OCI-M2 (cell line): ENCODE results near the gene TREH.
"Not testable (repeated sequence)": the region's sequence is repeated elsewhere in the genome, so short reads cannot be mapped to it uniquely, and the experiment has no call there.

ENCODE experiments used
- DNase-seq: peaks from one replicate; lab custom pipeline; 2025; ENCODE audit not compliant: unreplicated experiment; lab: John Stamatoyannopoulos, UW

TREH gene

DNA sequence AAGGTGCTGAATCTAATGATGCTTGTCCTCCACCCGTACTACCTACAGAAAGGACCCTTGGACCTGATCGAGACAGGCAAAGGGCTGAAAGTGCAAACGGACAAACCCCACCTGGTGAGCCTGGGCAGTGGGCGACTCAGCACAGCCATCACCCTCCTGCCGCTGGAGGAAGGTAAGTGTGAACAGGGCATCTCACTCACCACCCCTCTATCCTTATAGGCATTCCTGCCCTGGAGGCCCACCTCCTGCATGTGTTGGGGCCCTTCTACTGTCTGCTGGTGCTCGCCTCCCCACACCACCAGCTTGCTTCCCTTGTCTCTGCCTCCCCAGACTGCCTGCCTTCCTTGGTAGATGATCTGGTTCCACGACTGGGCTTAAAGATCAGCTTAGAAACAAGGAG is 64.9 kb downstream of the TREH start:
- DNase-seq: no peak

DNA sequence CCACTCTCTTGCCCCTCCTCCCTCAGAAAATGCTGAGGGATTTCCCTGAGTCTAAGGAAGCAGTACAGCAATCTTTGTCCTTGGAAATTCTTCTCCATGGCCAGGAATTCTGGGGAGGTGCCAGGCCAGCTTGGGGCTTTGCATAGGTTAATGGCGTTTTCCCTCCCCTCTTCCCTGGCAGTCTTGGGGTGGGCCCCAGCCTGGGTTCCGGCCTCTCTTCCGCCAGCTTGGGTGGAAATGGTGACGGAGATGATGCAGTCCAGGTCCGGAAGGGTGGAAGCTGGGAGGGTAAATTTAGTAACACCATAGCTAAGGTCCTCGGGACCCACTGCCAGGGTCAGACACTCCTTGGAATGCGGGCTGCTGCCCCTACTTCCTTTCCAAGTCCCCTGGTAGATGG is 67.1 kb downstream of the TREH start:
- DNase-seq: no peak

DNA sequence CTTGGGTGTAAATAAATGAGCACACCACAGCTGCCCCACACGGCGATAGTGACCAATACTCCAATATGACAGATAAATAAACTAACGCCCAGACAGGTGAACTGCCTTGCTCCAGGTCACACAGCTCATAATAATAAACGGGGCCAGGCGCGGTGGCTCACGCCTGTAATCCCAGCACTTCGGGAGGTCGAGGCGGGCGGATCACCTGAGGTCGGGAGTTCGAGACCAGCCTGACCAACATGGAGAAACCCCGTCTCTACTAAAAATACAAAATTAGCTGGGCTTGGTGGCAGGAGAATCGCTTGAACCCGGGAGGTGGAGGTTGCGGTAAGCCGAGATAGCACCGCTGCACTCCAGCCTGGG is 68.0 kb downstream of the TREH start:
- DNase-seq: not testable (repeated sequence)

DNA sequence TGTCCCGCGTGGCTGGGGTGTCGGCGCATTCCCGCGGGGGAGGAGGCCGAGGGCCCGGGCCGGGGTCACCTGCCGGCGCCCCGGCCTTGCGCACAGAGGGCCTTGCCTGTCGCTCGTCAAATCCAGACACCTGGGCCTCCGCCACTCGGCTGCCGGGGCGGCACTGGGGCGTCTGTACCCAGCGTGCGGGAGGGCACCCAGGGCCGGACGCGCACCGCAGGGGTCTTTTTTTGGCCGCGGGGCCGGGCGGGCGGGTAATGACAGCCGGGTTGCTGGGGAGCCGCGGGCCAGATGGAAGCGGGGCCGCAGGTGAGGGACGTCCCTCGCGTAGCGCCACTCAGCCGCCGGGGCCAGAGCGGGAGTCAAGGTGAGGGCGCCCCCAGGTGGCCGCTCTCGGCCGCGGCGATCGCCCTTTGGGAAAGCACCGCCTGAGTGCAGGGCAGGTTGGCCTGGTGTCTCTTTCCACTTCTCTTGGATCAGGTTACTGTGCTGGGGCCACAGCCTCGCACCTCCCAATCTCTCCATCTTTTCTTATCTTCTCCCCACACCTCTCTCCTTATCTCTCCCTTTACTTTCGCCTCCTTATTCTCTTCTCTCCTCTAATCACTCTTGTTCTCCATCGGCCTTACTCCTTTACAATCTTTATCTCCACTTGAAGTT is 68.5 kb downstream of the TREH start:
- peak; percentile 14 for DNase-seq

- DNase-seq: no peak
These were observed 69.2 kb downstream of the TREH start for GRCh38 chr11:118610225-118610772.

DNA sequence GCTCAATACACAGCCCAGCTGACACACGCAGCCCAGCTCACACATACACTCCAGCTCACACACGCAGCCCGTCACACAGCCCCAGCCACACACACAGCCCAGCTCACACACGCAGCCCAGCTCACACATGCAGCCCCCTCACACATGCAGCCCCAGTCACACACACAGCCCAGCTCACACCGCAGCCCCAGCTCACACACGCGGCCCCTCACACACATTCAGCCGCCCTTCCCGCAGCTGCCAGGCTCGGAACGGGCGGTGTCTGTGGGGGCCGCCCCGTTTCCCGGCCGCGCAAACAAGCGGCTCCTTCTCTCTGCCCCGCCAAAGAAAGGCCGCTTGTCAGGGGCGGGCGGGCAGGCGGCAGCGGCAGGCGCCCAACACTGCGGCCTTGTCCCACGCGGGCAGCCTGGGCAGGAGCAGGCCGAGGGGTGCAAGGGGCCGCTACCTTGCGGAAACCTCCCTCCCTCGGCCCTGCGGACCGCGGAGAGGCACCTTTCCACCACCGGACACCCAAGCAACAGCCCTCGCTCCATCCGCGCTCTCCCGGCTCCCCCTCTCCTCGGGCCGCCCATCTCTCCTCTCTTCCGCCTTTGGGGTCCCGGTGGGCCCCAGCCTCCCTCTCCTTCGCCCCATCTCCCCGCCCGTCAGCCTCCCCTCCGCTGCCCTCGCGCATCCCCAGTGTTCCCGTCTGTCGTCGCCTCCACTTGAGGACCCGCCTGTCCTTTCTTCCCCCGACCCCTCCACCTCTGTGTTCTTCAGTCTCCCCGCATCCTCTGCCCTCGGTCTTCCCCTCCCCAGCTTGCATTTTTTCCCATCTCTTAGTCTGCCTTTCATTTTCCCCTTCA is 69.8 kb downstream of the TREH start:
- DNase-seq: no peak

GRCh38 chr11:118608360-118609227 is 70.9 kb downstream of the TREH start:
- DNase-seq: no peak

DNA sequence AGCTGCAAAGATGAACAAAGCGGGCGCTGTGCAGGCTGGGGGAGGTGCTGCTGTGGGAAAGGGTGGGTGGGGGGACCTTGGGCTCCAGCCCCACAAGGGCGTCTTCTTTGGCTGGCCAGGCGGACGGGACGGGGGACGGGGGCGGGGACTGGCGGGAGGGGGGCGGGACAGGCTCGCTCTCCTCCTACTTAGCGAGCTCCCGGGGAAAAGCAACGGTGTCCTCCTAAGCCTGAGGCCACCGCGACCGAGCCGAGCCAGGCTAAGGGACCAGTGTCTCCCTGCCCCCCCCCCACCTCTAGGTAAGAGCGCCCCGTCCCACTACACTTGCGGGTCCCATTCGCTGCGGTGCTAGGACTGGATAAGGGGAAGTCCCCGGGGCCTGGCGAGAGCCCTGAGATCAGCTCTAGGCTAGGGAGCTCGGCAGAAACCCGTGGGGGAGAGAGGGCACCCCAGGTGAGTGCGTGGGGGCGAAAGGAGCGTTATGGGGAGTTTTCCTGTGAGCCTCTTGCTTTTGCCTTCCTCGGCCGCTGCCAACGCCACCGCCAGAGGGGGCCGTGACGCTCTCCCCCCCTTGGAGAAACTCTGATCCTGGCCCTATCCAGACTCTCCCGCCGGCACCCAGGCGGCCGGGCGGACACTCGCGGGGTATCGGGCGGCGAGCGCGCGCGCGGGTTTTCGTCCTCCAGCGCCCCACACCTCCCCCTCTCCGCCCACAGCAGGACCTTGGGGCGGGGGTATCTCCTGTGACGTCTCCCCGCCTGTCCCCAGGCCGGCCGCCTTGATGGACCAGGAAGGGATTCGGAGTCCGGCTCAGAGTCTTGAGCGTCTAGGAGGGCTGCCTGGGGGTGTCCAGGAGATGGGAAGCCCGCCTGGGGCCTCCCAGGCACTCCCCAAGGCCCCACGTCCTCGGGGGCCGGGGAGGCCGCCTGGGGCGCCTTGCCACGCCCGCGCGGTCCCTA is 71.8 kb downstream of the TREH start, which contains the start of gene PHLDB1:
PHLDB1 (plus strand) TSS at position 215 of the 959 bp plus-strand sequence. CDS start 6,222 bp downstream, outside the sequence.
- no peak for DNase-seq
